Lung microvascular endothelial cell (primary cell): ENCODE results near the gene PARG. TPM values are rescaled to one million over a fixed set of nuclear protein-coding genes. Genes with fewer than 3 reads are reported as not detected.
"Not testable (repeated sequence)": the region's sequence is repeated elsewhere in the genome, so short reads cannot be mapped to it uniquely, and the experiment has no call there.

Experiments
- DNase-seq, 2 donors: peaks; one replicate each; pipeline versions ENCODE4 v3.0.0 to v3.0.0-alpha.2; 2010; ENCODE audit warnings: low read depth in 2 of 2
- total RNA-seq: library from RNA; depleted of rRNA; stranded (reverse); fragments of >200 nt; gene quantifications from 2 replicates; pipeline ENCODE4 v1.2.1, GENCODE V29; 2014

PARG gene
- total RNA-seq, 1 donor from 2014 or later: 20.6 TPM

- DNase-seq: no peak
These were observed 111.0 kb downstream of the PARG start for GRCh38 chr10:49830846-49831245.

- DNase-seq: peak in 1 of 2 donors; percentile 21
These were observed 111.8 kb downstream of the PARG start for GRCh38 chr10:49830016-49830415.

- DNase-seq: no peak
These were observed 114.5 kb downstream of the PARG start for GRCh38 chr10:49827297-49827696.

- DNase-seq: no peak
These were observed 122.4 kb downstream of the PARG start for GRCh38 chr10:49819234-49819958.

- DNase-seq: peak; percentile 79 to 82
These were observed 124.0 kb downstream of the PARG start for GRCh38 chr10:49817845-49818244.

GRCh38 chr10:49803988-49804387 is 137.8 kb downstream of the PARG start:
- DNase-seq: no peak

GRCh38 chr10:49798275-49798674 is 143.6 kb downstream of the PARG start:
- no peak for DNase-seq

- no peak for DNase-seq
These were observed 150.7 kb downstream of the PARG start for GRCh38 chr10:49791100-49791499.

GRCh38 chr10:49784681-49785080 is 157.1 kb downstream of the PARG start:
- DNase-seq: no peak

- no peak for DNase-seq
These were observed 158.2 kb downstream of the PARG start for GRCh38 chr10:49783645-49784044.

- no peak for DNase-seq
These were observed 160.6 kb downstream of the PARG start for GRCh38 chr10:49781247-49781646.

- DNase-seq: no peak
These were observed 163.6 kb downstream of the PARG start for GRCh38 chr10:49778197-49778596.

GRCh38 chr10:49776851-49777250 is 165.0 kb downstream of the PARG start:
- no peak for DNase-seq

- no peak for DNase-seq
These were observed 166.8 kb downstream of the PARG start for GRCh38 chr10:49775014-49775413.

GRCh38 chr10:49772944-49773343 is 168.9 kb downstream of the PARG start:
- not testable (repeated sequence) for DNase-seq

GRCh38 chr10:49771046-49771445 is 170.8 kb downstream of the PARG start:
- DNase-seq: not testable (repeated sequence)

GRCh38 chr10:49769692-49770091 is 172.1 kb downstream of the PARG start:
- DNase-seq: no peak

GRCh38 chr10:49768731-49769130 is 173.1 kb downstream of the PARG start:
- DNase-seq: no peak

- no peak for DNase-seq
These were observed 173.5 kb downstream of the PARG start for GRCh38 chr10:49768329-49768728.
